GM21367 (cell line): ENCODE measurements around the gene S100PBP.

Experiments used
- ATAC-seq: cut with Tn5 transposase; IDR thresholded peaks from one replicate; pipeline ENCODE4 v1.9.1; 2021; ENCODE audit not compliant: unreplicated experiment

The S100PBP gene

DNA sequence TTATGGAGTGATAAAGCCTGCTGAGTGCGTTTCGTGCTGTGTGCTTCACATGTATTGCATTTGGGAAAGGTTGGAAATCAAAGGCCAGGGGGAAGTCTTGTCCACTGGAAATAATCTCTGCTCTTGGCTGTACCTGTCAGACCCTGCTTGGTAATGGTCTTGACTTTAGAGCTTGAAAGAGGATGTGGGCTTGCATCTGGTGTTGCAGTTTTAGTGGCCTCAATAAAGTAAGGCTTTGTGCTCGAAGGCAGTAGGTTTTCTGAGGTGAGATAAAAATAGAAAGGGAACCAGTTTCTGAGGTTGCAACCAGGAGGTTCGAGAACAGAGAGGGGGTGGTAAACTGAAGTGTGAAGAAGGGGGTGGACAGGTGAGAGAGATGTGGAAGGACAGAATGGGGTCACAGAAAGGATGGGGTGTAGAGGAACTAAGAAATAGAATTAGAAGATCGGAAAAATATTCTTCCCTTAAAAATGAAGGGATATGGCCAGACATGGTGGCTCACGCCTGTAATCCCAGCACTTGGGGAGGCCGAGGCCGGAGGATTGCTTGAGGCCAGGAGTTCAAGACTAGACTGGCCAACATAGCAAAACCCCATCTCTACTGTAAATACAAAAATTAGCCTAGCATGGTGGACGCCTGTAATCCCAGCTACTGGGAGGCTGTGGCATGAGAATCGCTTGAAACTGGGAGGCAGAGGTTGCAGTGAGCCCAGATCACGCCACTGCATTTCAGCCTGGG is 1.5 kb downstream of the S100PBP start:
- peak; percentile 39 for ATAC-seq

DNA sequence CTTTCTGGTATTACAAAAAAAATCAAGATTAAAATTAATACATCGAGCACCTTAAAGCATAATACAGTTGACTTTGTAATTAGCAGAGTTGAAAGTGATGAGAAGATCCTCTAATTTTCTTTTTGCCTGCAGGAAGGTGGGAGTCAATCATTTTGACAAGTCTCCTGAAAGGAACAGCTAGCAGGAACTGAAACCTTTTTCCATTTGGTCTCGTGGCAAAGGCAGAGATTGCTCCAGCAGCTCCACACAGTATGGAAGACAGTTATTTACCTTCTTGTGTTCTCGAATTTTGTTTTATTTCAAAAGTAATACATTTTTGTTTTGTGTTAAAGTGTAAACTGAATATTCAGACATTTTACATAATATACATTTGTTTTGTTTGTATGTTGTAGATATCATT is 7.7 kb downstream of the S100PBP start:
- ATAC-seq = no peak

DNA sequence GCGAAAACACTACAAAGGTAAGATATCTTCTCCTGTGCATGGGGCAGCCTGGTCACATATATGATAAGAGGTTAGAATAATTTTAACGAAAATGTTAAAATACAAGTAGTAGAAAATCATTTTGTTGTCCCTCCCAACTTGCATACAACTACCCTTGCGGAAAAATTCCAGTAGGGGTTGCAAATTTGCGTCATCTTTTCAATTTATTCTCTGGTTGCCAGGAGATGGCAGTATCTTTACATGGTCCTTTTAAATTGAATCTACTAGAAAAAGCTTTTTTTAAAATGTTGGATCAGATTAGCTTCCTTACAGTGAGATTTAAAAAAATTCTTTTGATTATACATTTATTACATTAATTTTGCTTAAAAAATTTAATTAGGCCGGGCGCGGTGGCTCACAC is 10.9 kb downstream of the S100PBP start:
- no peak for ATAC-seq

DNA sequence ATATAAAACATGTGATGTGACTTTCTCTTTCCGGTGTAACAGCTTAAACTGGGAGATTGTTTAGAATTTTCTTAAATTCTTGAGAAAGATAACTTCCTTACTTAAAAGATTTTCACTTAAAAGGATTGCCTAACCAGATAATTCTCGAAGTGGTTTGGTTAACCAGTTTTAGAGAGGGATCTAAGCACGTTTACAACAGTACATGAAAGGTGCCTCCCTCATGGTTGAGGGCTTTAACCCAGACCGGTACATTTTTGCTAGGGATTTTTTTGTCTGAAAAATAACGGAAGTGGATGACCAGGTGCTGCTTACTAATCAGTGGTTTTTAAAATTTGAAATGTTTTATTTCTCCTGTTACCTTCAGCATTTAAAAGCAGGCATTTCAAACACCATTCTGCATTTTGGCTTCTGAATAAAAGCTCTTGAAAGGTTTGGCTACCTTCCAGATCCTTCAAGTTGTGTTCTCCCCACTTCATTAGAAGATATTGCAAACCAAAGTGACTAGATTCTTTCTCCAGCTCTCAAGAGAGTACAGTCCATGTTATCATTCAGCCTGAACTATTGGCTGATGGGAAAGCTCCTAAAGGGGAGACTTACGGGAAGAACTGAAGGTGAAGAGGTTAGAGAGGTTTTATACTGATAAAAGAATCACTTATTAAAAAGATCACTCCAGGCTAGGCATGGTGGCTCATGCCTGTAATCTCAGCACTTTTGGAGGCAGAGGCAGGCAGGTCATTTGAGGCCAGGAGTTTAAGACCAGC is 12.8 kb downstream of the S100PBP start:
- no peak for ATAC-seq

DNA sequence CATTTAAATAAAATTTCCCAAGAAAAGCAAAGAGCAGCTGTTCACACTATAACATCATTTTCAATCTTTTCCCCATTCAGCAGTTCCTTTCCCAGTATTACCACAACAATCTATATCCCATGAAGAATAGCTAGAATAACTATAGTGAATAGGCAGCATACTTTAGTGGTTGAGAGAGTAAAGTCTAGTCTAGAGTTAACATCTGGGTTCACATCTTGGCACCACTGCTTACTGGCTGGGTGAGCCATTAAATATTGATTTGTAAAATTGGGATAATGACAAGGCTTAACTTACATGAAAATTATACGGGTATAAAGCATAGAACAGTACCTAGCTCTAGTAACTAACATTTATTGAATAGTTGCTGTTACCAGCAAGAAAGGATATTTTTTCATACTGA is 14.4 kb downstream of the S100PBP start:
- ATAC-seq = no peak

DNA sequence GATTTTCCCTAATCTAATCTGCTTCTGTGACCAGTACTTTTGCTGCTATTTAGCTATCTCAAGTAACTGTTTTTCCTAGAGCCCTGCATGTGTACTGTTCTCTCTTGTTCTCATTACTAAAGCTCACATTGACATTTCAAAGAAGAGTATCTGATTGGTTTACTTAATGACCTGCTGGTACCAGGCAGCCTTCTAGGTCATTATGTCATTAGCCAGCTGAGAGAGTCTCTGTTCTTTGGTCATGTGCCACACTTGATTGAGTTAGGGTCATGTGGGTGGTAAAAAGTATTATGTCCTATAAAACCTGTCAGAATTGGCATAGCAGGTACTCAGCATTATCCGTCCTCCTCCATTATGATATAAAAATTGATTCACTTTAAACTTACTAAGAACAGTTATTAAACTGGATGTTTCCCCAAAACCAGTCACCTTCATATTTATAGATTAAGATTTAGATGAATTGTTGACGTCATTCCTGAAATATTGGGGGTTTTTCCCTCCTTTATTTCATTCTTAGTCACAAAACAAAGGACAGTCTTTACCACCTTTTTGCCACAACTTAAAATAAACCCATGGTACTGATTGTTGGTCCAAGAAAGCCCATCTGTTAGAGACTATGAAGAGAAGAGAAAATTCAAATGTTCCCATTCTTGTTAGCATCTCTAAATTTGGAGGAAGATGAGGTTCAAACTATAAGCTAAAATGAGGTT is 31.1 kb downstream of the S100PBP start:
- ATAC-seq = no peak

DNA sequence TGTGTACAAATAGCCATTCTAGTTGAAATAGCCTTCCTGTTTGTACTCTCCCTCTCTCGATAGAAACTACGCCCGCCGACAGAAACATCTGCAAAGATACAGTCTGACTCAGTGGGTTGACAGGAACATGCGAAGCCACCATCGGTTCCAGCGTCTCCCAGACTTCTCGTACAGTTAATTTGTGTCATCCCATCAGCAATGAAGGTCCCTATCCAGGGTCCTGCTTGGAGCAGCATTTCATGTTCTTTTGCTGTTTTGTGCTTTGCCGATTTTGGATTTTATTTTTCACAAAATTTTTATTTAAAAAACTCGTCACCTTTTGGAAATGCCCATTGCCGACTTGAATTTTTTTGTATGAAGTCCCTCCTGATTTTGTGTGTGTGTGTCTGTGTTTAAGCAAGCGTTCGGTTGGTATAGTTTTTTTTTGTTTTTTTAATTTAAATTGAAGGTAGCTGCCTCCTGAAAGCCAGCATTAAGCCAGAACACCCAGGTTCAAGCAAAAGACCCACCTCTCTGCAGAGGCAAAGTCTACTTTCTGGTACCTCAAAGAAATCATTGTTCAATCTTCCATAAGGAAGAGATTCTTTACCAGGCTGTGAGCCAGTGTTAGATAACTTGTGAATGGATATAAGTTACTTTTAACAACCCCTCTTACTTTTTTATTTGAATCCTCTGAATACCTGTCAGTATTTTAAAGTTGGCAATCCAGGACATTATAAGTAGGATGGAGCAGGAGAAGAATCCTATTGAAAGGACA is 38.6 kb downstream of the S100PBP start:
- ATAC-seq = no peak

DNA sequence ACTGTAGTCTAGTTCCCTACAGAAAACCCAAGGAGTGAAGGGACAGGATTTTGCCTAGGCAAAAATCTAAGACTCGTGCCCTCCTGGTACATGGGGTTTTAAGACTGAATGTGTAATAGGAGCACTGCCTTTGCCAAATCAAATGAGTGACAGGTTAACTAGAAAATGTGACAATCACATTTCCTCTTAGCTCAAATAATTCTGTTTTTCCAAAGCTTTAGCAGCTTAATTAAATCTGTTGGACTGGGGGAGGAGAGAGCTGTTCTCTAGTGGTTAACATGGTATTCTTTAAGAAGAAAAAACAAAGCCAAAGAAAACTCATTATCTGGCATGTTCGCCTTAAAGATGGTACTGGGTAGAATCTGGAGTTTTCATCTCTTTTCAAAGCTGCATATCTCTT is 40.7 kb downstream of the S100PBP start:
- ATAC-seq = no peak

DNA sequence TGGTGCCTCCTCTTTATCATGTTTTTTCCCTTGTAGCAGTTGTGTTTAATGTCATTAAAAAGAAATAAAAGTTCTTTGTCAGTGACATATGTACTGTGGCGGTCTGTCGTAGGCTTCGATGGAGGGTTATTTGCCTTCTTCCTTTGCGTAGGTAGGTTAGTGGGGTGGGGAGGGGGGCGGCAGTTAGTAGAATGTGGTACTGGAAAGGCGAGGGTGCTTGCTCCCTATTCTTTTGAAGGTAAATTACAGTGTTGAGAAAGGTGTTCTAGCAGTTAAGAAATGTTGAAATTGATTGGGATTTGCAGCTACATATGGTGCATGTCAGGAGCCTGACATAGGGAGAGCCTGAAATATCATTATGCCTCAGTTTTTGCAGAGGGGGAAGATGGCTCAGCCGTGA is 41.3 kb downstream of the S100PBP start:
- no peak for ATAC-seq

DNA sequence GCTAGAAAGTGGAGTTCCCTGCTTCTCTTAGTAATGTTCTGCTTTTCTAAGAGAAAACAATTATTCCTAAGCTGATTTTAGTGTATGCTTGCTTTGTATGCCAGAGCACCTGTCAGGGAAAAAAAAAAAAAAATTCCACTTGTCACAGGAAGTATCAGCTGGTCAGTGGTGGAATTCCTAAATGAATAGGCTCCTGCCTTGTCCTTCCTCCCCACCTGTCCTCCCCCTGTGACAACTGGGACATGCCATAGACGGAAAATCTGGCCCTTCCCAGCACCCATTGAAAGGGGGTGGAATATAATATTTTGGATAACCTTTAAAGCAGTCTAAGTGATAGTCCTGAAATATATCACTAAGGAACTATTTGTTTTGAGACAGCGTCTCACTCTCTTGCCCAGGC is 42.5 kb downstream of the S100PBP start:
- ATAC-seq = no peak

DNA sequence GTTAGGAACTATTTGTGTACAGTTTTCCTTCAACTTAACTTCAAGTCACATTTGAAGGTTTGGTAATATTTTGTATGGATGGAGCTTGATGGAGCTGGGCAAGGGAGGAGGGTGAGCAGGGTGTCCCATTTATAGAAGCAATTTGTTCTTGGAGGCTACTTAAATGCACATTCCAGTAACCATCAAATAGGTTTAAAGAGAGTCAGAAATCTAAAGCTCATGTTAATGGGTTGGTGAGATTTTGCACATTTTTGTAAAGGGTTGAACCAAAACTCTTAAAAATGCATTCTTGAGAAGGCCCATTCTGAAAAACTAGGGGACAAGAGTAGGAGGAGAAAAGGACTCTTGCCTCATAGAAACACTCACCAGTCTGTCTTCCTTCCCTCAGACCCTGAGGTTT is 43.1 kb downstream of the S100PBP start:
- no peak for ATAC-seq

DNA sequence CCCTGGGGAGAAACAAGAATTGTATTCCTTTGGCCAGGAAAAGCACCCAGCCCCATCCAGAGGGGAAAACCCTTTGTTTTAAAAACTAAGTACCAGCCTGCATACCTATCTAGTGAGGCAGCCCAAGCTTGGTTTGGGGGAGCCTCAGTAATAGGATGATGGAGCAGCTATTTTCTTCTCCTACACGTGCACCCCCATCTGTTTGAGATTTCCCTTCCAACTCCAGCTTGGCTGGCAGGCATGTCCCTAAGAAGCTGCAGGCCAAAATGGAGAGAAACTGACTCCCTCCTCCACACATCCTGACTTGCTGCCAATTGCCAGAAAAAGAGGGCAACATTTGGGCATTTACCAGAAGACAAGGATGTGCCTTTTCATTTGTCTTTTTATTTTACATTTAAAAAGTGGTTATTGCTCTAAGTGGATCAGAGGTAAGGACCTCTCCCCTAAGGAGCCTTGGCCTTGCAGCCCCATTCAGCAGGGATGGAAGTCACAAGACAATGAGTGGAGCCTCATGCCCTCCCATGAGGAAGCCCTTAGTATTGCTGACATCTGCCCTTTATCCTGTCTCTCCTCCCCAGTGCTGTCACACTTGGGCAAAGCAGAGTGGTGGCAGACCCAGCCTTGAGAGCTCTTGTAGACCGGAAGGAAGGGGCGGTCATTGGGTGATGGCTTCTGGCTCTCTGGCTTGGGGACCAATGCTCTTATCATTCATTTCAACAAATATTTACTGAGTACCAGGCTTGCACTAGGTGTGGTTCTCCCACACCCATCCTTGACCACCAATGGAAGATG is 44.6 kb downstream of the S100PBP start:
- no peak for ATAC-seq

DNA sequence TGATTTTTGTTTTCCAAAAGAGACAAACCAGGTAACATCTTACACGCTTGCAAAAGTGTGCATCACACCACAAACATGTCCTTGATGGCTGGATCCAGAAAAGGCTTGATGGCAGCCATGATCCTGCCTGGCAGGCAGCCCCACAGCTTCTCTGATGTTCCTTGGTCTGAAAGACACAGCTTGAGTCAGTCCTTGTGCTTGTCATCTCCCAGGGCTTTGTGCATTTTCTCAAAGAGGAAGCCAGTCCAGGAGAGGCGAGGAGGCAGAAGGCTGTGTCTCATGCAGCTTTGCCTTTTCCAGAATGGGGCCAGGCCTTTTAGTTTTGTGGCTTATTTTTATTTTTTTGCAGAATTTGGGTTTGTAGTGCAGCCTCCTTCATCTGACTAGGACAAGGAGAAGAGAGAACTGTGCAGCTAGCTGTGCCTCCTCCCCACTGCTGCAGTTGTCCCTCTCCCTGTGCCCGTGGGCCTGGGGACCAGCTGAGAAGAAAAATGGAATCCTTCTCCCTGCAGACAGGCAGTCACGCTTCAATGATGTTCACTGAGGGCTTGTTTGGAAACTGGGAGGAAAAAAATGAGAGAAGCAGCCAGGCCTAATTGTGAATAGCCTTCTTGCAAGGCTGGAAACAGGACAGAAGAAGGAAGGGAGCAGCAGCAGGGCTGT is 45.9 kb downstream of the S100PBP start:
- no peak for ATAC-seq

DNA sequence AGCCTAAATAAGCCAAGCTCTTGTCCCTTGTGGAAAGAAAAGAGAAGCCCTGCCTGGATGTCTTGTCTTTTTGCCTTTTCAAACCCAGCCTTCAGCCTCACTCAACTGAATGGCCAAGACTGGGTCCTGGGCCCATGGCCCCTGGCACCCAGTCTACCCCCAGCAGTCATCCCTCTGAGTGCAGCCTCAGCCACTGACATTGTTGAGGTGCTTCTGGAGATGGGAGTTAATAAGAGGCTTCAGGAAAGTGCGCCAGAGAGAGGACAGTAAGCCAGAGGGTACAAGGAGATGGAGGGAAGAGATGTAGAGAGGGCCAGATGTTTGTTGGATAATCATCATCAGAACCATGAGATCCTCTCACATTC is 46.4 kb downstream of the S100PBP start:
- ATAC-seq = no peak

DNA sequence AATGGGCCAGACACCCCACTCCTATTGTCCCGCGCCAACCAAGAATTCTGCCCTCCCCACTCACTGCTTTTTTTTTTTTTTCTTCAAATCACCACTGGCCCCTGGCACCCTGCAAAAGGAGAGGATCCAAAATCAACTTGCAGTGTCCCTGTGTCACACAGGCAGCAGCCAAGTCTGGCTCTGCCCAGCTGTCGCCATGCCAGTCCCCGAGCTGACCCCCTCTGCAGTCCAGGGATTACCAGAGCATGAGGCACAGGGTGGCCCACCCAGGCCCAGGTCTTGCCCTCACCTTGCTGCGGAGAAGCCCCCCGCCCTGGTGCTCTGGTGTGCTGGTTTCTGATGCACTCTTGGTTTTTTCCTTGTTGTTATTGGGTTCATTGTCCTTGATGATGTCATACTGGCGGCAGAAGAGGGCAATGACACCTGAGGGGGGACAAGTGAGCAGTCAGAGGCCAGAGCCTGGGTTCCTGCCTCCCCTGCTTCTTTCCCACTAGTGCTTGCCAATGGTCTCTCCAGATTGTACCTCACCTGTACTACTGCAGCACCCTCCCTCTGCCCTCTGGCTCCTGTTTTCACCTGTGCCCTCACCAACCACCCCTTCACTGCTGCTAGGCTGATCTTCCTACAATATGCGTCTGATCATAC is 47.0 kb downstream of the S100PBP start:
- ATAC-seq = no peak

DNA sequence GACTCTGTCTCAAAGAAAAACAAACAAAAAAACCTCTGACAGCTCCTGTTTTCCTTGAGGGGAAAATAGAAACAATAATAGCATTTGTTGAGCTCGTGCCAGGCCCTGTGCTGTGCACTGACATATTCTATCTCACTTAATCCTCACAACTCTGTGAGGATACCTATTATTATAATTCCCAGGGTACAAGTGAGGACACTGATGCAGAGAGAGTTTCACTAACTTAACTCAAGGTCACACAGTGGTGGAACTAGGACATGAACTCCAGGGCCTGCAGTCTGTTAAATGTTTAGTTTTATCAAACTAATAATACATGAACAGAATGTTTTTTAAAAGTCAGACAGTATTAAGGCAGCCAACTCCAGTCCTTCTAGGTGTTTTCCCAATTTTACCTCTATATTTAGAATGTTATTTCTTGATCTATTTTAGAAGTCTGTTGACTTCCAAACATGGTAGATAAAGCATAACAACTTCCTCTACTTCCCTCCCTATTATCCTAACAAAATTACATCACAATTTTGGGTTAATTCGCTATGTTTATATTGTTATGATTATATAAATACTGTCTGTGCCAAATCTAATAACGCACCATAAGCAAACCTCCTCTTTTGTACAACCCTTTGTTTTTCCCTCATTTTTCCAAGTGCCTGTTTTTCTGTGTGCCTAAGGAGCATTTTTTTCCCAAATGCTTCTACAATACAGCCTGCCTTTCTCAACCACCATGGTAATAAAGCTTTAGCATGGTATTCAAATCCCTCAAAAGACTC is 48.4 kb downstream of the S100PBP start:
- no peak for ATAC-seq

DNA sequence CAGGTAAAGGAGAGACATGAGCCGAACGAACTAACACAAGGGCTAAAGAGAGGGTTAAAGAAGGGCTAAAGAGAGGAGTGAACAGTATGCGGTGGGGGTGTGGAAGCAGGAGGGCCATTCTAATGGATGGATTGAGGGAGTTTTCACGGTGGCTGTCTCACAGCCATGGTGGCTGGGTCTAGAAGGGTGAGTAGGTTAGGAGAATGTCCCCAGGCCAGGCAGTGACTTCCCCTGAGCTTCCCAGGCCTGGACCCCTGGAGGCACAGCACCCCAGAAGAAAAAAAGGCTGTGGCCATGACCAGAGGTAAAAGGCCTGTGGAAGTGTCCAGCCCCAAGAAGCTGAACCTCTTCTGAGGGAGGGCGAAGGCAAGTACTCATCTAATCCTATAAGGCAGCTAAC is 49.7 kb downstream of the S100PBP start:
- no peak for ATAC-seq

DNA sequence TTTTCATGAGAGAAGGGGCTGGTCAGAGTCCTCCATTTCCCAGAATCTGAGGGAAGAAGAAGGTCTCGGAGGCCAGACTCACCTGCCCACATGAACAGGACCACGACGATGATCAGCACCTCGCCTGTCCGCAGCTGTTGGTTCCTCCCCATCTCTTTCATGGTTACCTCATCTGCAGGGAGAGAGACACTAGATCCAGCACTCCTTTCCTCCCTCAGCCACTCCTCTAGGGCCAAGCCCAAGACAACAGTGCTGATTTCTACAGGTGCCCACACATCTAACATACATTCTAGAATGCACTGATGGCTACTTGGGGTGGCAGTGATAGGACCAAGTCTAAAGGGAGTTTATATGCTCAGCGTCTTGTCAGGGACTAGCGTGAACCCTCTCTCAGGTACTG is 50.2 kb downstream of the S100PBP start:
- no peak for ATAC-seq

DNA sequence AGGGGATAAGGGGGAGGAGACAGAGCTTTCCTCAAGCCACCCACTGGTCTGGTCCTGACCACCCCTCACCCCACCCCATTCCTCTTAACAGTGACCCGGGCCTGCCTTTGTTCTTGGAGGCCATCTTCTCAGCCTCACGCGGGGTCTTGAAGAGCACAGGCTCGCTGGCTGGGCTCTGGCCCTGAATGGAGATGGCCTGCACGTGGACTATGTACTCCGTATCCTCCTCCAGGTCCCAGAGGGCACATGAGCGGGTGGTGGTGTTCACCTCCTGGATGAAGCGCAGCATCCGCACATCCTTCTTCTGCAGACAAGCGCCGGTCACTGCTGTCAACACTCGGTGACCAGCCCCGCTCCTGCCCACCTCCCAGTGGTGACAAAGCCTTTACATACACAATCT is 50.6 kb downstream of the S100PBP start:
- no peak for ATAC-seq
